ENCODE results near the gene HASPIN. TPM values are rescaled to one million over a fixed set of nuclear protein-coding genes. Genes with fewer than 3 reads are reported as not detected.

The HASPIN gene
- total RNA-seq, 2 experiments from 2014 or later: 21.0 to 25.2 TPM

GRCh38 chr17:3753624-3754023, 29.9 kb downstream of the HASPIN start:
- H3K4me3 Mint-ChIP-seq: no peak overlapping the region
- H3K4me1 Mint-ChIP-seq: peaks cover 28% of the 10 kb centered on the region
- DNase-seq (no peak), ATAC-seq (no peak)
- no peaks in the 10 kb centered on the region for H3K27me3 Mint-ChIP-seq
- POLR2A ChIA-PET: no interaction called here
- intact Hi-C loops (cut with DNase I, micrococcal nuclease): no loop called here
- no peaks in the 10 kb centered on the region for H3K9me3 Mint-ChIP-seq (ENCODE audit: low read depth)
- CTCF ChIA-PET: interaction anchor here (0.8 to 3.1 kb wide), 3 partner anchors 13 to 74 kb away, joined by 3 to 24 read pairs (median 5); no protein-coding TSS in a partner anchor
- no peak overlapping the region for H3K27ac Mint-ChIP-seq
- no peaks in the 10 kb centered on the region for H3K36me3 Mint-ChIP-seq (ENCODE audit: low read depth)

GRCh38 chr17:3754066-3754457, 30.4 kb downstream of the HASPIN start:
- H3K9me3 Mint-ChIP-seq (ENCODE audit: low read depth): no peaks in the 10 kb centered on the region
- intact Hi-C loops (cut with DNase I, micrococcal nuclease): no loop called here
- H3K27ac Mint-ChIP-seq: no peak overlapping the region

GRCh38 chr17:3754458-3755334, 31.0 kb downstream of the HASPIN start:
- ChIA-PET POLR2A (interaction anchor here (0.6 kb wide), 1 partner anchor 16 kb away, joined by 3 read pairs; no protein-coding TSS in a partner anchor), CTCF (interaction anchor here (1.2 to 2.2 kb wide), 2 partner anchors 17 to 73 kb away, joined by 3 to 7 read pairs; no protein-coding TSS in a partner anchor)
- Mint-ChIP-seq H3K4me3 (no peak overlapping the region), H3K36me3 (ENCODE audit: low read depth) (no peaks in the 10 kb centered on the region), H3K9me3 (ENCODE audit: low read depth) (peaks cover 1% of the 10 kb centered on the region), H3K27me3 (no peaks in the 10 kb centered on the region), H3K27ac (no peak overlapping the region), H3K4me1 (peaks cover 21% of the 10 kb centered on the region)
- peak; percentile 94 for ATAC-seq
- peak; percentile 88 for DNase-seq
- intact Hi-C loops (cut with DNase I, micrococcal nuclease): loop anchor here in 1 of 2 experiments (1.0 kb wide), 1 partner anchor 118 kb away; the partner anchor contains the start of genes CTNS and SHPK

More at GRCh38 chr17:3754066-3754457, 30.4 kb downstream of the HASPIN start:
- no peaks in the 10 kb centered on the region for H3K36me3 Mint-ChIP-seq (ENCODE audit: low read depth)
- CTCF ChIA-PET: interaction anchor here (0.8 to 3.1 kb wide), 4 partner anchors 13 to 74 kb away, joined by 3 to 24 read pairs (median 4); no protein-coding TSS in a partner anchor
- no peak for ATAC-seq
- no peaks in the 10 kb centered on the region for H3K27me3 Mint-ChIP-seq
- peaks cover 24% of the 10 kb centered on the region for H3K4me1 Mint-ChIP-seq
- DNase-seq: no peak
- H3K4me3 Mint-ChIP-seq: no peak overlapping the region
- POLR2A ChIA-PET: no interaction called here

- H3K36me3 Mint-ChIP-seq (ENCODE audit: low read depth): no peaks in the 10 kb centered on the region
- H3K4me3 Mint-ChIP-seq: no peak overlapping the region
- DNase-seq: no peak
- ChIA-PET POLR2A (interaction anchor here (0.6 kb wide), 1 partner anchor 17 kb away, joined by 3 read pairs; no protein-coding TSS in a partner anchor), CTCF (interaction anchor here (0.6 to 2.2 kb wide), 6 partner anchors 15 to 421 kb away, joined by 3 to 7 read pairs (median 4); no protein-coding TSS in a partner anchor)
- intact Hi-C loops (cut with DNase I, micrococcal nuclease): loop anchor here in 1 of 2 experiments (1.0 kb wide), 1 partner anchor 119 kb away; the partner anchor contains the start of genes CTNS and SHPK
- no peak for ATAC-seq
- peaks cover 6% of the 10 kb centered on the region for H3K9me3 Mint-ChIP-seq (ENCODE audit: low read depth)
- no peak overlapping the region for H3K27ac Mint-ChIP-seq
- peaks cover 14% of the 10 kb centered on the region for H3K4me1 Mint-ChIP-seq
- no peaks in the 10 kb centered on the region for H3K27me3 Mint-ChIP-seq
Observed at GRCh38 chr17:3755335-3756030, 31.8 kb downstream of the HASPIN start.

GRCh38 chr17:3759597-3760216, 36.0 kb downstream of the HASPIN start:
- intact Hi-C loops (cut with DNase I, micrococcal nuclease): no loop called here
- Mint-ChIP-seq H3K9me3 (ENCODE audit: low read depth) (peaks cover 8% of the 10 kb centered on the region), H3K27me3 (no peaks in the 10 kb centered on the region), H3K36me3 (ENCODE audit: low read depth) (no peaks in the 10 kb centered on the region), H3K27ac (no peak overlapping the region), H3K4me3 (no peak overlapping the region), H3K4me1 (peaks cover 18% of the 10 kb centered on the region)
- ChIA-PET CTCF (interaction anchor here (3.3 kb wide), 1 partner anchor 22 kb away, joined by 17 read pairs; no protein-coding TSS in a partner anchor), POLR2A (no interaction called here)
- DNase-seq (no peak), ATAC-seq (no peak)

- H3K4me1 Mint-ChIP-seq: peaks cover 33% of the 10 kb centered on the region
- peaks cover 8% of the 10 kb centered on the region for H3K9me3 Mint-ChIP-seq (ENCODE audit: low read depth)
- ATAC-seq: no peak
- DNase-seq: no peak
- POLR2A ChIA-PET: no interaction called here
- intact Hi-C loops (cut with DNase I, micrococcal nuclease): no loop called here
- no peaks in the 10 kb centered on the region for H3K27me3 Mint-ChIP-seq
- CTCF ChIA-PET: interaction anchor here (0.7 to 3.3 kb wide), 2 partner anchors 23 to 26 kb away, joined by 3 to 17 read pairs; no protein-coding TSS in a partner anchor
- no peak overlapping the region for H3K27ac Mint-ChIP-seq
- no peaks in the 10 kb centered on the region for H3K36me3 Mint-ChIP-seq (ENCODE audit: low read depth)
- no peak overlapping the region for H3K4me3 Mint-ChIP-seq
Observed at GRCh38 chr17:3761036-3761917, 37.6 kb downstream of the HASPIN start.

- no peaks in the 10 kb centered on the region for H3K27me3 Mint-ChIP-seq
- peaks cover 38% of the 10 kb centered on the region for H3K4me1 Mint-ChIP-seq
- H3K4me3 Mint-ChIP-seq: no peak overlapping the region
- no peak overlapping the region for H3K27ac Mint-ChIP-seq
- H3K9me3 Mint-ChIP-seq (ENCODE audit: low read depth): peaks cover 8% of the 10 kb centered on the region
- DNase-seq: no peak
- CTCF ChIA-PET: interaction anchor here (0.7 to 3.3 kb wide), 2 partner anchors 21 to 24 kb away, joined by 3 to 17 read pairs; no protein-coding TSS in a partner anchor
- ATAC-seq: no peak
- intact Hi-C loops (cut with DNase I, micrococcal nuclease): no loop called here
- POLR2A ChIA-PET: no interaction called here
- H3K36me3 Mint-ChIP-seq (ENCODE audit: low read depth): no peaks in the 10 kb centered on the region
Observed at GRCh38 chr17:3761918-3762380, 38.2 kb downstream of the HASPIN start.

GRCh38 chr17:3762922-3763776, 39.4 kb downstream of the HASPIN start:
- Mint-ChIP-seq H3K27ac (peak overlapping the region; percentile 87), H3K27me3 (no peaks in the 10 kb centered on the region), H3K4me1 (peaks cover 42% of the 10 kb centered on the region), H3K4me3 (peak overlapping the region; percentile 21), H3K9me3 (ENCODE audit: low read depth) (peaks cover 10% of the 10 kb centered on the region), H3K36me3 (ENCODE audit: low read depth) (no peaks in the 10 kb centered on the region)
- peak; percentile 61 for DNase-seq
- intact Hi-C loops (cut with DNase I, micrococcal nuclease): no loop called here
- ChIA-PET POLR2A (interaction anchor here (0.6 kb wide), 1 partner anchor 57 kb away, joined by 3 read pairs; no protein-coding TSS in a partner anchor), CTCF (interaction anchor here (1.4 kb wide), 1 partner anchor 26 kb away, joined by 5 read pairs; no protein-coding TSS in a partner anchor)
- ATAC-seq: peak; percentile 72

GRCh38 chr17:3763777-3764170, 40.1 kb downstream of the HASPIN start:
- ChIA-PET POLR2A (interaction anchor here (0.6 kb wide), 1 partner anchor 58 kb away, joined by 3 read pairs; no protein-coding TSS in a partner anchor), CTCF (interaction anchor here (0.6 to 1.4 kb wide), 2 partner anchors 26 to 925 kb away, joined by 4 to 5 read pairs; no protein-coding TSS in a partner anchor)
- intact Hi-C loops (cut with DNase I, micrococcal nuclease): loop anchor here (2.0 kb wide), 2 partner anchors 23 to 53 kb away; no protein-coding TSS in a partner anchor
- H3K27me3 Mint-ChIP-seq: peaks cover 3% of the 10 kb centered on the region
- peak overlapping the region; percentile 87 for H3K27ac Mint-ChIP-seq
- peak overlapping the region; percentile 21 for H3K4me3 Mint-ChIP-seq
- H3K4me1 Mint-ChIP-seq: peaks cover 48% of the 10 kb centered on the region
- ATAC-seq (no peak), DNase-seq (no peak)
- H3K9me3 Mint-ChIP-seq (ENCODE audit: low read depth): peaks cover 10% of the 10 kb centered on the region
- H3K36me3 Mint-ChIP-seq (ENCODE audit: low read depth): no peaks in the 10 kb centered on the region
